ENCODE measurements around the gene USHBP1.

The USHBP1 gene

GRCh38 chr19:17248011-17248776, 16.4 kb downstream of the USHBP1 start:
- H3K4me1 ChIP-seq (ENCODE audit: insufficient read depth, poor library complexity, severe bottlenecking): peaks cover 39% of the 10 kb centered on the region

GRCh38 chr19:17246681-17247425, 17.7 kb downstream of the USHBP1 start:
- H3K27me3 ChIP-seq (ENCODE audit: insufficient read depth, poor library complexity, severe bottlenecking): no peaks in the 10 kb centered on the region
- peaks cover 39% of the 10 kb centered on the region for H3K4me1 ChIP-seq (ENCODE audit: insufficient read depth, poor library complexity, severe bottlenecking)
- DNase-seq (ENCODE audit: low spot score) (no peak), ATAC-seq (ENCODE audit: low read depth) (peak; percentile 2; the same call in 1 of the 3 replicates)
- peak overlapping the region; percentile 84 for H3K27ac ChIP-seq (ENCODE audit: poor library complexity, severe bottlenecking)
- TF ChIP-seq, protein P1, sequence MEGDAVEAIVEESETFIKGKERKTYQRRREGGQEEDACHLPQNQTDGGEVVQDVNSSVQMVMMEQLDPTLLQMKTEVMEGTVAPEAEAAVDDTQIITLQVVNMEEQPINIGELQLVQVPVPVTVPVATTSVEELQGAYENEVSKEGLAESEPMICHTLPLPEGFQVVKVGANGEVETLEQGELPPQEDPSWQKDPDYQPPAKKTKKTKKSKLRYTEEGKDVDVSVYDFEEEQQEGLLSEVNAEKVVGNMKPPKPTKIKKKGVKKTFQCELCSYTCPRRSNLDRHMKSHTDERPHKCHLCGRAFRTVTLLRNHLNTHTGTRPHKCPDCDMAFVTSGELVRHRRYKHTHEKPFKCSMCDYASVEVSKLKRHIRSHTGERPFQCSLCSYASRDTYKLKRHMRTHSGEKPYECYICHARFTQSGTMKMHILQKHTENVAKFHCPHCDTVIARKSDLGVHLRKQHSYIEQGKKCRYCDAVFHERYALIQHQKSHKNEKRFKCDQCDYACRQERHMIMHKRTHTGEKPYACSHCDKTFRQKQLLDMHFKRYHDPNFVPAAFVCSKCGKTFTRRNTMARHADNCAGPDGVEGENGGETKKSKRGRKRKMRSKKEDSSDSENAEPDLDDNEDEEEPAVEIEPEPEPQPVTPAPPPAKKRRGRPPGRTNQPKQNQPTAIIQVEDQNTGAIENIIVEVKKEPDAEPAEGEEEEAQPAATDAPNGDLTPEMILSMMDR (IDR thresholded peaks at IDR 0.05; ENCODE audit: poor library complexity, severe bottlenecking): no peak
- peak overlapping the region; percentile 29 for H3K4me3 ChIP-seq (ENCODE audit: severe bottlenecking)
- no peaks in the 10 kb centered on the region for H3K9me3 ChIP-seq (ENCODE audit: severe bottlenecking)
- H3K36me3 ChIP-seq (ENCODE audit: low read depth): no peaks in the 10 kb centered on the region; the same call in 1 of the 2 replicates

More at GRCh38 chr19:17248011-17248776, 16.4 kb downstream of the USHBP1 start:
- TF ChIP-seq, protein P1 (IDR thresholded peaks at IDR 0.05; ENCODE audit: poor library complexity, severe bottlenecking): no peak
- ATAC-seq (ENCODE audit: low read depth) (peak; percentile 67), DNase-seq (ENCODE audit: low spot score) (no peak)
- Histone ChIP-seq H3K9me3 (ENCODE audit: severe bottlenecking) (no peaks in the 10 kb centered on the region), H3K27me3 (ENCODE audit: insufficient read depth, poor library complexity, severe bottlenecking) (no peaks in the 10 kb centered on the region), H3K27ac (ENCODE audit: poor library complexity, severe bottlenecking) (peak overlapping the region; percentile 84), H3K36me3 (ENCODE audit: low read depth) (no peaks in the 10 kb centered on the region), H3K4me3 (ENCODE audit: severe bottlenecking) (no peak overlapping the region)

- H3K9me3 ChIP-seq (ENCODE audit: severe bottlenecking): no peaks in the 10 kb centered on the region
- peaks cover 11% of the 10 kb centered on the region for H3K36me3 ChIP-seq (ENCODE audit: low read depth)
- TF ChIP-seq, protein P1 (IDR thresholded peaks at IDR 0.05; ENCODE audit: poor library complexity, severe bottlenecking): no peak
- ATAC-seq (ENCODE audit: low read depth) (no peak), DNase-seq (ENCODE audit: low spot score) (no peak)
- H3K4me1 ChIP-seq (ENCODE audit: insufficient read depth, poor library complexity, severe bottlenecking): peaks cover 42% of the 10 kb centered on the region
- H3K4me3 ChIP-seq (ENCODE audit: severe bottlenecking): peak within 1 kb of the TSS; percentile 77
- peak within 1 kb of the TSS; percentile 84 for H3K27ac ChIP-seq (ENCODE audit: poor library complexity, severe bottlenecking)
- no peaks in the 10 kb centered on the region for H3K27me3 ChIP-seq (ENCODE audit: insufficient read depth, poor library complexity, severe bottlenecking)
Measured at GRCh38 chr19:17245535-17245984, 19.0 kb downstream of the USHBP1 start, which contains the start of gene NR2F6. Gene NR2F6 (minus strand): TSS chr19:17245919. CDS start chr19:17245220, 699 bp downstream.

DNA sequence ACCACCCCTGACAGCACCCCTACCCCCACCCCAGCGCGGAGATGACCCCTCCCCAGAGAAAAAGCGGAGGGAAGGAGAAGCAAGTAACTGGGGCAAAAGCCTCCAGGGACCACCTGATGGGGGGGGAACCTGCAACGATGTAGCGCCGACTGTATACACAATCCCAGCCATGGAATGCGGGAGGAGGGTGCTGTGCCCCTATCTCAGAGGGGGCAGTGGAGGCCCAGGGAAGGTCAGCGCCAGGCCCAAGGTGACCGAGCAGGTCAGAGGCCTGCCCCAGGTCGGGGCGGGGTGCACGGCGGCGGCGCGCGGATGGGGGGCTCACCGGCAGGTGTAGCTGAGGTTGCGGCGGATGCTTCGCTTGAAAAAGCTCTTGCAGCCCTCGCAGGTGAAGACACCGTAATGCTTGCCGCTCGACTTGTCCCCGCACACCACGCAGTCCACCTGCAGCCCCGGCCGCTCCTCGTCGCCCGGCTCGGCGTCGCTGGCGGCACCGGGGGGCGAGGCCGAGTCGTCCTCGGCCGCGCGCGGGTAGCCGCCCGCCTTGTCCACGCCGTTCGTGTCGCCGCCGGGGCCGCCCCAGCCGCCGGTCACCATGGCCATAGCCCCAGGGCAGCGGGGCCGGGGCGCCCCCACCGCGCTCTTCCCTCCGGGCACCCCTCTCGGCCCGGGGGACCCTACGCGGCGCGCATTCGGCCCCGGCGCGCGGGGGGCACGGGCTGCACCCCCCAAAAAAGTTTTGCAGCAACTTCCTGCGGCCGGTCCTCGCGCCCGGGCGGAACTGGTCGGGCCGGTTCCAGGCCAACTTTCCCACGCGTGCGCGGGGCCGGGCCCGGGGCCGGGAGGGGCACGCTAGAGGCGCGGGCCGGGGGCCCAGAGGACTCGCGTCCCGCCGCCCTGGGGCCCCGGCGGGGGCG, 19.7 kb downstream of the USHBP1 start:
- Histone ChIP-seq H3K27ac (ENCODE audit: poor library complexity, severe bottlenecking) (peak overlapping the region; percentile 84), H3K27me3 (ENCODE audit: insufficient read depth, poor library complexity, severe bottlenecking) (no peaks in the 10 kb centered on the region), H3K36me3 (ENCODE audit: low read depth) (peaks cover 18% of the 10 kb centered on the region), H3K4me1 (ENCODE audit: insufficient read depth, poor library complexity, severe bottlenecking) (peaks cover 41% of the 10 kb centered on the region), H3K9me3 (ENCODE audit: severe bottlenecking) (no peaks in the 10 kb centered on the region), H3K4me3 (ENCODE audit: severe bottlenecking) (peak overlapping the region; percentile 77)
- TF ChIP-seq, protein P1 (IDR thresholded peaks at IDR 0.05; ENCODE audit: poor library complexity, severe bottlenecking): no peak
- DNase-seq (ENCODE audit: low spot score): no peak
- ATAC-seq (ENCODE audit: low read depth): no peak

All from RWPE2 (cell line).